Astrocyte (in vitro differentiated cells and primary cell): ENCODE data around the gene DNAH14.

Experiments used
- CTCF ChIP-seq: IDR thresholded peaks from 2 replicates; pipeline ENCODE4 v1.5.1; 2011; ENCODE audit warnings: low read depth, mild to moderate bottlenecking, inconsistent platforms, low read length, moderate library complexity; ENCODE audit not compliant: insufficient read depth
- EZH2 ChIP-seq: IDR thresholded peaks from 2 replicates; pipeline ENCODE4 v1.6.1; 2012; ENCODE audit warnings: mild to moderate bottlenecking, low read length, inconsistent platforms; ENCODE audit not compliant: insufficient read depth

GRCh38 chr1:224939844-224940425, 10.5 kb downstream of the DNAH14 start:
- no peak for TF ChIP-seq CTCF
- no peak for TF ChIP-seq EZH2
